ENCODE measurements around the gene SLC38A7. TPM values are rescaled to one million over a fixed set of nuclear protein-coding genes. Genes with fewer than 3 reads are reported as not detected.

Gene SLC38A7, protein sequence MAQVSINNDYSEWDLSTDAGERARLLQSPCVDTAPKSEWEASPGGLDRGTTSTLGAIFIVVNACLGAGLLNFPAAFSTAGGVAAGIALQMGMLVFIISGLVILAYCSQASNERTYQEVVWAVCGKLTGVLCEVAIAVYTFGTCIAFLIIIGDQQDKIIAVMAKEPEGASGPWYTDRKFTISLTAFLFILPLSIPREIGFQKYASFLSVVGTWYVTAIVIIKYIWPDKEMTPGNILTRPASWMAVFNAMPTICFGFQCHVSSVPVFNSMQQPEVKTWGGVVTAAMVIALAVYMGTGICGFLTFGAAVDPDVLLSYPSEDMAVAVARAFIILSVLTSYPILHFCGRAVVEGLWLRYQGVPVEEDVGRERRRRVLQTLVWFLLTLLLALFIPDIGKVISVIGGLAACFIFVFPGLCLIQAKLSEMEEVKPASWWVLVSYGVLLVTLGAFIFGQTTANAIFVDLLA
- total RNA-seq, result 10 to 100 TPM in 1 of 4 donors, 1 to 10 TPM in 3; 6.6 to 12.6 (median 8.2) TPM
- polyA plus RNA-seq, result 10 to 100 TPM in 1 of 3 donors, 1 to 10 TPM in 2; 4.3 to 11.7 (median 8.9) TPM
- long read RNA-seq, donor 1, full-length matches to known transcripts, result 6 of 8 reads
- long read RNA-seq, donor 1, partial matches to known transcripts, result 2 of 8 reads
- long read RNA-seq, donor 1, other reads (novel, unspliced or antisense), result 0 of 8 reads
- long read RNA-seq, donor 2, full-length matches to known transcripts, result 22 of 29 reads
- long read RNA-seq, donor 2, partial matches to known transcripts, result 2 of 29 reads
- long read RNA-seq, donor 2, other reads (novel, unspliced or antisense), result 5 of 29 reads

DNA sequence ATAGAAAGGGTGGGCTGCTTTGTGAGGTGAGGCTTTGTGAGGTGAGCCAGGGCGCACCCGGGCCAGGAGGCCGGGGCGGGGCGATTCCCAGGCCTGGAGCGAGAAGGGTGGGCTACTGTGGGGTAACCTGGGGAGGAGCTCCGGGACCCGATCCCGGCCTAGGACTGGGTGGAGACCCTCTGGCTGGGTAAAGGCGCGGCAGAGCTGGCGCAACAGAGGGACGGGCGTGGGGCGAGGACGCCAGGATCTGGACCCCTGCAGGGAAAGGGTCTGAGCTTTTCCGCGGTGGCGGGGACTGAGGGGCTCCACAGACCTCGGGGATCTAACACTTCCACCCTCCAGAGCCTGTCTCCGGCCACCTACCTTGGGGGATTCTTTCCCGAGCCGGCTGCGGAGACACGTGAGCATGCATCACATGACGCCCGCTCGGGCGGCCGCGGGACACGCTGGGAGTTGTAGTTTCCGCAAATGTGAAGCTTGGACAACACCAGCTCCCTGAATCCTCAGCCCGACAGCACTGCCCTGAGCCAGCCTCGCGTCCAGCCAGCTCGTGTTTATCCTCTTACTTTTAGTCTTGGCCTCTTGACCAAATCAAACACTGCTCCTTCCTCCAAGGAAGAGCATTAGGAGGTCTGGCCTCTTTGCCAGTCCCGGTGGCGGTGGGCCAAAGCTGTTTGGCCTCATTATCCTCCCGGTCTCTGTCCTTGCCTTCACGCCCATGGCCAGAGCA lies at the start of gene SLC38A7:
Gene SLC38A7 (minus strand): TSS at position 417 of the 730 bp plus-strand sequence. CDS start 4,644 bp downstream, outside the sequence.
- WGBS, 3 donors, result 2% methylated on average over 33 to 41 of the region's 41 CpGs
- Histone ChIP-seq H3K27me3 (ENCODE audit: insufficient read depth in 3 of 3, low read length in 2 of 3) (no peaks in the 10 kb centered on the region), H3K4me3 (peak within 1 kb of the TSS; percentile 95), H3K9me3 (no peaks in the 10 kb centered on the region), H3K4me1 (peaks cover 10% of the 10 kb centered on the region), H3K27ac (peak within 1 kb of the TSS; percentile 89), H3K36me3 (ENCODE audit: insufficient read depth in 1 of 2, low read depth in 1 of 2) (peaks cover 0 to 13% of the 10 kb centered on the region in 2 donors)
- DNase-seq (peak; percentile 90 to 94), ATAC-seq (peak; percentile 94 to 99 (median 96))
- no peak for TF ChIP-seq CTCF (IDR thresholded peaks at IDR 0.05)
- intact Hi-C loops (cut with DNase I), result loop anchor here in 1 of 2 donors (2.0 to 5.0 kb wide), 2 partner anchors 48 to 68 kb away; no protein-coding TSS in a partner anchor

DNA sequence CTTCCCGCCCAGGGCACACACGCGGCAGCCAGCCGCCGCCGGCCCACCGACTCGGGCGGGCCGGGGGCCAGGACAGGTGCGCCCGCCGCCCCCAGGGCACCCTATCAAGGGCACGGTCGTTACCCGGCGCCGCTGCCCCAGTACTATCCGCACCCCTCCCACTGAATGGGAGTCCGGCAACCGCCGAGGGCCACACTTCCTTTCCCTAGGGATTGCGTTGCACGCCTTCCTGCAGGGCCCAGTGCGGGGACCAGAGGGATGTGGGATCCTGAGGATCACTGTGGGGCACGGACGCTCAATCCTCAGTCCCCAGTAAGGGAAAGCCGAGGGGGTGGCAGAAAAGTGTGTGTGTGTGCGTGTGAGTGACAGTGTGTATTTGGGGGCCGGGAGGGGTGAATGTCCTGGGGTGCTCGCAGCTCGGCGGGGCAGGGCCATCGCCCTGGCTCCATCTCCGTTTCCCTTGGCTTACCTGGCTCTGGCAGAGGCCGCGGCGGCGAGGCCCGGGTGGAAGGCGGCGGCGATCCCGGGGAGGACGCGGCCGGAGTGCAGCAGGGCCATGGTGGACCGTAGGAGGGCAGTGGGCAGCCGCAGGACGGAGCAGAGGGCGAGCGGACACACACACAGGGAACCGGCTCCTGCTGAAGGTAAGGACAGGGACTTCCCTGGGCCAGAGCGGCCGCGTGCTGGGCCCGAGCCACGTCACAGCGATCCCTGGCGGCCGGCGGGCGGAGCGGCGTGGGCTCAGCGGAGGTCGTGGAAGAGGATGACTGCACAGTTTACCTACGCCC lies 49.3 kb upstream of the SLC38A7 start, which contains the start of gene GOT2:
Gene GOT2 (minus strand): TSS at position 646 of the 788 bp plus-strand sequence. CDS start 88 bp downstream, at position 558.
- TF ChIP-seq CTCF (IDR thresholded peaks at IDR 0.05), result peak; percentile 86
- H3K27me3 ChIP-seq (ENCODE audit: insufficient read depth in 3 of 3, low read length in 2 of 3), result no peaks in the 10 kb centered on the region
- WGBS, 3 donors, result 0% methylated on average over 59 to 68 of the region's 68 CpGs
- peaks cover 42% of the 10 kb centered on the region for H3K4me1 ChIP-seq
- ATAC-seq (peak; percentile 95 to 96 (median 96)), DNase-seq (peak; percentile 81 to 89)
- intact Hi-C loops (cut with DNase I), result loop anchor here in 1 of 2 donors (2.0 to 10.0 kb wide), 2 partner anchors 49 to 219 kb away; partner anchors contain the start of genes SETD6 and SLC38A7
- peaks cover 0 to 2% of the 10 kb centered on the region in 2 donors for H3K36me3 ChIP-seq (ENCODE audit: insufficient read depth in 1 of 2, low read depth in 1 of 2)
- peak within 1 kb of the TSS; percentile 93 for H3K4me3 ChIP-seq
- peak within 1 kb of the TSS; percentile 85 for H3K27ac ChIP-seq
- H3K9me3 ChIP-seq, result no peaks in the 10 kb centered on the region

DNA sequence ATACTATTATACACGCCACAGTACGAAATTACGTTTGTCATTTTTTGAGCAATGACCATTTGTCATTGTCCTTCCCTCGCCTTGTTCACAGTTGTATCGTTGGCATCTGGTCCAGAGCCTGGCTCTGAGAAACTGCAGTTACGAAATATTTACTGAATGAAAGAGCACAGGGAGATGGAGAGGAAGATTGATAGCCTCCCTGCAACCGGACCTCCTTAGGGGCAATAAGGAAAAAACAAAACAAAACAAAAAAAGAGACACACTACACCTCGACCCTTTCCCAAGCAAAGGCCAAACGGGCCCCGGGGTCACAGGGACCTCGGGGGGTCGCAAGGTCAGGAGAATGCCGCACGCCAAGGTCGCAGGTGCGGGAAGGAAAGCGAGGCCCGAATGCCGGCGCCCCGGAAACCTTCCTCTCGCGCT lies 48.7 kb upstream of the SLC38A7 start:
- WGBS, 3 donors, result 1% methylated on average over 23 of the region's 23 CpGs
- intact Hi-C loops (cut with DNase I), result loop anchor here in 1 of 2 donors (2.0 to 10.0 kb wide), 2 partner anchors 48 to 218 kb away; partner anchors contain the start of genes SETD6 and SLC38A7
- Histone ChIP-seq H3K27me3 (ENCODE audit: insufficient read depth in 3 of 3, low read length in 2 of 3) (no peaks in the 10 kb centered on the region), H3K27ac (peak overlapping the region; percentile 85), H3K36me3 (ENCODE audit: insufficient read depth in 1 of 2, low read depth in 1 of 2) (peaks cover 0 to 2% of the 10 kb centered on the region in 2 donors), H3K9me3 (no peaks in the 10 kb centered on the region), H3K4me3 (peak overlapping the region; percentile 93), H3K4me1 (peaks cover 42% of the 10 kb centered on the region)
- peak; percentile 46 to 71 (median 66) for ATAC-seq
- DNase-seq, result peak; percentile 33 to 54
- TF ChIP-seq CTCF (IDR thresholded peaks at IDR 0.05), result no peak
